HG03520 (cell line): ENCODE results near the gene ARHGAP30.
A peak's percentile ranks its signal among the peaks of the same experiment; 100 is the strongest.
"Not testable (repeated sequence)": the region's sequence is repeated elsewhere in the genome, so short reads cannot be mapped to it uniquely, and the experiment has no call there.

Source experiments
- ATAC-seq: cut with Tn5 transposase; IDR thresholded peaks from one replicate; pipeline ENCODE4 v1.9.1; 2021; ENCODE audit warnings: mild to moderate bottlenecking, moderate library complexity; ENCODE audit not compliant: unreplicated experiment

Gene ARHGAP30

DNA sequence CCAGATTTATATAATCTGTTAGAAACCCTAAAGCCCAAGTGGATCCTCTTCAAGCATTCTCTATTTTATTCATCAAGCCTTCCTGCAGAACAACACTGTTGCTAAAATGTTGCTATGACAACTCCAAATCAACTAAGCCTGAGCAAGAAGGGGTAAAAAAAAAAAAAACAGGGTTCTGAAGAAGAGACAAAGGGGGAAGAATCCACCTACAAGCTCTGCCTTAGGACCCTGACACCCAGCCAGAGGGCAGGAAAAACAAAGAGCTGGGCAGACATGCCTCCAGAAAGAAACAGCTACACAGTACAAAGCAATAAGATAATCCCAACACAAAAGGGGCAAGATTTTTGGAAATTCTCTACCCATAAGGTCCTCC is 25.2 kb downstream of the ARHGAP30 start:
- no peak for ATAC-seq

DNA sequence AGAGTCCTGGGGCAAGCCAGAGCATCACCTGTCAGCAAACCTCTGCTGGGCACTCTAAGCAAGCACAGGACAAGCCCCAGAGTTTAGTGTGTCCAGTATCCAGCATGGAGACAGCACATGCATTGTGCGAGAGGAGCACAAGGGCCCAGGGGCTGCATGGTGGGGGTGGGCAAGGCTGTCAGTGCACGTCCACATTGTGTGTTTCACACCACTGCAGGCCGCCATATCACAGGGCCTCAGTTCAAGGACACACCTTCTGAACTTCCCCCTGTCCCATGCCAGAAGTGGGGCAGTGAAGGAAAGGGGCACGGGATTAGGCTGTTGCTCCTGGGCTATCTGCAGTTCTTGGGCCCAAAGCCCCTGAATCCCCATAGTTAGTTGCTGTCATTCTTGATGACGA is 30.1 kb downstream of the ARHGAP30 start:
- ATAC-seq: no peak

DNA sequence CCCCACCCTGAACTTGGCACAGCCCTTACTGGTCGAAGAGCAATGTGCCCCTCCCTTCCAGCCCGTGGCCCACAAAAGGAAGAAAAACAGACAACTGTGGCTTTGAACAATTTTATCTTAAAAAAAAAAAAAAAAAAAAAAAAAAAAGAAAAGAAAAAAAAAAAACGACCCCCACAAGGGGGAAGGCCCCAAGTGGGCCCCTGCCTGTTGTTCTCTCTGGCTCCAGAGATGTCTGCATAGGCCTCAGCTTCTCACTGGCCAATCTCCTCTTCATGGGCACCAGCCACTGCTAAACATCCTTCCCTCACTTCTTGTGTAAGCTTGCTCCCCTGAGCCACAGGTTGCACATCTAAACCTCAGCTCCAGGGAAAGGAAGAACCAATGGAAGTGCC is 30.5 kb downstream of the ARHGAP30 start:
- ATAC-seq: no peak

DNA sequence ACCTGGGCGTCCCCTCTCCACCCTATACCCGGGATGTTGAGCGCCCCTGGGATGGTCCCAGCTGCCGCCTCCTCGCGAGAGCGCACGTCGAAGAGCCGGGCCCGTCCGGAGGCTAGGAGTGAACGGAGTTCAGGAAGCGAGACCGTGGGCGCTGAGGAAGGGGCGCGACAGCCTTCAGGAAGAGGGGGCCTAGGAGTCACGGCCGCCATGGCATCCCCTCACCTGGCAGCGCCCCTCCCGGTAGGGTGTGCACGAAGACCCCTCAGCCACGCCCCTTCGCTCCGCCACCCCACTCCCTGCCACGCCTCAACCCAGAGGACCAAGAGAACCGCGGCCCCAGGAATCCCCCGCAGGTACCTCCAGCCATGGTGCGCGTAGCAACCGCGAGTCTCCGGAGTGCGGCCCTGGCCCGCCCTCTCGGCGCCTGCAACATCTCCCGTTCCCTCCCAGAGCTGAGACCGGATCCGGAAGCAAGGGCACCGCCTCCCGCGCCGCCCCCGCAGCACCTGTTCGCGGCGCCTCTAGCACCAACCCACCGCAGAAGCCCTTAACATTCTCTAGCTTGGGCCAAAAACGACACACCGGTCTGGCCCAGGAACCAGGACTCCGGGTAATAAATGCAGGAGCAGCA is 31.1 kb downstream of the ARHGAP30 start, which contains the start of gene TSTD1:
TSS of gene TSTD1 (minus strand) at position 442 of the 631 bp plus-strand sequence. CDS start at position 367, 75 bp downstream.
- ATAC-seq: peak; percentile 53

DNA sequence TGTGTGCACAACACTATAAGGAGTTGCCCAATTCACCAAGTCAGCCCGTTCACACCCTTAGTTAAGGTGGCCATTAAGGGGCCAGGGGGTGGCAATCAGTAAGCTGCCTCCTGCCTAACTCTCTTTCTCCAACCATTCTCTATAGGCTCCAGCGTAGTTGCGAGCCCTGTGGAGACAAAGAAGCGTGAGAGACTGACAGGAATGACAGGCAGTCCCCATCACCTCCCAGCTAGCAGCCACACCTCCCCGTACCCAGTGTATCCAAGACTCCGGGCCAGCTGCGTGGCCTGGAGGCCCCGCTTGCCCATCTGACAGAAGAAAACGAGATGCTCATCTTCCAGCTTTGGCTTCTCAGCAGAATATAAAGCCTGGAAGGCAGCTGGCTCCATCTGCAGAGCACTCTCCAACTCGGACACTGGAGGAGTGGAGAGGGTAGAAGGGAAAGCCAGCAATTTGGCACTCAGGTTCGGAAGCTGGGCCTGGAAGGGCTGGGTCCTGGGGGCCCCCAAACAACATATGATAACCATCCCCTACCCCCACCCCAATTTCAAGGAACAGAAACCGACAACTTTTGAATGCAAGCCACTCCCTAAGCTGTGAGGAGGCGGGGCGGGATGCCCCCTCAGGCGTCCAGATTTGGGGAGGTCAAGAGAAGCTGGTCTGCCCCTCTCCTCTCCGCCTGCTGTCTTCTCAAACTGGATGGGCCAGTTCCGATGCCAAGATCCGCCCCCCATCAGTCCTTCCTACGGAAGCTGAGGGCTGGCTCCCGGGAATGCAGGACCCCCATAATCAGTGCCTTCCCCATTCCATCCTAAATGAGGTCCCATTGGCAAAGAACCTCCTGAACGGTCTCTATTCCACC is 31.8 kb downstream of the ARHGAP30 start:
- ATAC-seq: no peak

DNA sequence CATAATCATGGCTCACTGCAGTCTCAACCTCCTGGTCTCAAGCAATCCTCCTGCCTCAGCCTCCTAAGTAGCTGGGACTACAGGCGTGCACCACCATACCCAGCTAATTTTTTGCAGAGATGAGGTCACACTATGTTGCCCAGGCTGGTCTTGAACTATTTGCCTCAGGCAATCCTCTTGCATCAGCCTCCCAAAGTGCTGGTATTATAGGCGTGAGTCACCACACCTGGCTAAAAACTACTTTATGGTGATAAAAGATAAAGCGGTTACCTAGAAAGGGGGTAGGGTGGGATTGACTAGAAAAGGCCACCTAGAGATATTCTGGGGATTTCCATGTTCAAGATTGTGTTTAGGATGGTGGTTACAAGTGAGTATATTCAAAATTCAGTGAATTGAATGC is 35.9 kb downstream of the ARHGAP30 start:
- no peak for ATAC-seq

DNA sequence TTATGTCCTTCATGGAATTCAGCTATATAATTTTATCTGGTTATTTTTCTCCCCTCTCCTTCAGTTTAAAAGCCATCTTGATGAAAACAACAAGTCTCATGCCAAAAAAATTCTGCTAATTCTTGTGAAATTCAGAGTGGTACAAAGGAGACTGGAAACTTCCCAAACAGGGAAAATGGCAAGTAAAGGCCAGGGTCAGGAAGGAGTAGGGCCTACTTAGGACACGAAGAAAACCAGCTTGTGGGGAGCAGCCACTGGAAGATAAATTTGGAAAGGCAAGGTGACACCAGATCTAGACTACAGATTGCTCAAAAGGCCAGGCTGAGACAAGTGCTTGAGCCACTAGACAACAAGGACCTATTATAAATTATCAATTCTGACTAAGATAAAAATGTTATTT is 37.3 kb downstream of the ARHGAP30 start:
- ATAC-seq: no peak

DNA sequence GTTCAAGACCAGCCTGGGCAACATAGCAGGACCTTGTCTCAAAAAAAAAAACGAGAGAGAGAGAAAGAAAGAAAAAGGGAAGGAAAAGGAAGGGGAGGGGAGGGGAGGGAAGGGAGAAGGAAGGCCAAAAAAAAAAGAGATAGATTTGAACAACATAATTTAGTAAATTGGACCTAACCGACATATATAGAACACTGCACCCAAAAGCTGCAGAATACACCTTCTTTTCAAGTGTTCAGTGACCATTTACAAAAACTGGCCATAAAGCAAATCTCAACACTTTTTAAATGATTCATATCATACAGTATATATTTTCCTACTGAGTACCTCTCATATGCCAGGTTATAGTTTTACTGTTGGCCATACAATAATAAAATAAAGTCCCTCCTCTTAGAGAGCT is 37.8 kb downstream of the ARHGAP30 start:
- no peak for ATAC-seq

DNA sequence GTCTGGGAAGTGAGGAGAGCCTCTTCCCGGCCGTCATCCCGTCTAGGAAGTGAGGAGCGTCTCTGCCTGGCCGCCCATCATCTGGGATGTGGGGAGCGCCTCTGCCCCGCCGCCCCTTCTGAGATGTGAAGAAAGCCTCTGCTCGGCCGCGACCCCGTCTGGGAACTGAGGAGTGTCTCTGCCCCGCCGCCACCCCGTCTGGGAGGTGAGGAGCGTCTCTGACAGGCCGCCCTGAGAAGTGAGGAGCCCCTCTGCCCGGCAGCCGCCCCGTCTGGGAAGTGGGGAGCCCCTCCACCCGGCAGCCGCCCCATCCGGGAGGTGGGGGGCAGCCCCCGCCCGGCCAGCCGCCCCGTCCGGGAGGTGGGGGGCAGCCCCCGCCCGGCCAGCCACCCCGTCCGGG is 40.2 kb downstream of the ARHGAP30 start:
- not testable (repeated sequence) for ATAC-seq

DNA sequence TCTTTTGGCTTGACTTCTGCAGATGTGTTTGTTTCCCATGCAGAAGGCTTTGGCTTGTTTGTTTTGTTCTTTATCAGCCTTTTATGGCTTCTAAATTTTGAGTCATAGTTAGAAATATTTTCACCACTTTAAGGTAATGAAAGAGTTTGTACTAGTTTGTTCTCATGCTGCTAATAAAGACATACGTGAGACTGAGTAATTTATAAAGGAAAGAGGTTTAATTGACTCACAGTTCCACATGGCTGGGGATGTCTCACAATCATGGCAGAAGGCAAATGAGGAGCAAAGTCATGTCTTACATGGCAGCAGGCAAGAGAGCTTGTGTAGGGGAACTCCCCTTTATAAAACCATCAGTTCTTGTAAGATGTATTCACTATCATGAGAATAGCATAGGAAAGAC is 42.7 kb downstream of the ARHGAP30 start:
- ATAC-seq: not testable (repeated sequence)

DNA sequence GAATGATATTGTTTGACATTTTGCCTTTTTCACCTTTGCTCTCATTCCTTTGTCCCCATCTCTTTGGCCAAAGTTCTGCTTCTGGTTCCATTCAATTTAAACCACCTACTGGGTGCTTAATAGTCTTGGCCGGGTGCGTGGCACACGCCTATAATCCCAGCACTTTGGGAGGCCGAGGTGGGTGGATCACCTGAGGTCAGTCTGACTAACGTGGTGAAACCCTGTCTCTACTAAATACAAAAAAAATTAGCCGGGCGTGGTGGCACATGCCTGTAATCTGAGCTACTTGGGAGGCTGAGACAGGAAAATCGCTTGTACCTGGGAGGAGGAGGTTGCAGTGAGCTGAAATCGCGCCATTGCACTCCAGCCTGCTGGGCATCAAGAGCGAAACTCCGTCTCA is 47.3 kb downstream of the ARHGAP30 start:
- not testable (repeated sequence) for ATAC-seq

DNA sequence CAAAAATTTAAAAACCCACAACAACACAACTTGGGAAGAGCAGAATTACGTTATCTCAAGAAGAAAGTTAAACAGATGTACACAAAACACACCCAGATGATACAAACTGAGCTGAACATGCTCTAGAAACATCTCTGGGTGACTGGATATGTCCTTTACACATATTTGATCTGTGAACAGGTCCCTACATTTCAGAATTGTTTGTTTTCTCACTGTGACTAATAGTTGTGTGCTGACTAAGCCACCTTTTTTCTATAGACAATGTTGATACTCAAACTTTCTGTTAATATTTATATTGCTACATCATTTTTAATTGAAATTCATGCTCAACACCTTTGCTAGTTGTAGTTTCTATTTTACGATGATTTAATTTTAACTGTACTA is 47.7 kb downstream of the ARHGAP30 start:
- ATAC-seq: no peak

DNA sequence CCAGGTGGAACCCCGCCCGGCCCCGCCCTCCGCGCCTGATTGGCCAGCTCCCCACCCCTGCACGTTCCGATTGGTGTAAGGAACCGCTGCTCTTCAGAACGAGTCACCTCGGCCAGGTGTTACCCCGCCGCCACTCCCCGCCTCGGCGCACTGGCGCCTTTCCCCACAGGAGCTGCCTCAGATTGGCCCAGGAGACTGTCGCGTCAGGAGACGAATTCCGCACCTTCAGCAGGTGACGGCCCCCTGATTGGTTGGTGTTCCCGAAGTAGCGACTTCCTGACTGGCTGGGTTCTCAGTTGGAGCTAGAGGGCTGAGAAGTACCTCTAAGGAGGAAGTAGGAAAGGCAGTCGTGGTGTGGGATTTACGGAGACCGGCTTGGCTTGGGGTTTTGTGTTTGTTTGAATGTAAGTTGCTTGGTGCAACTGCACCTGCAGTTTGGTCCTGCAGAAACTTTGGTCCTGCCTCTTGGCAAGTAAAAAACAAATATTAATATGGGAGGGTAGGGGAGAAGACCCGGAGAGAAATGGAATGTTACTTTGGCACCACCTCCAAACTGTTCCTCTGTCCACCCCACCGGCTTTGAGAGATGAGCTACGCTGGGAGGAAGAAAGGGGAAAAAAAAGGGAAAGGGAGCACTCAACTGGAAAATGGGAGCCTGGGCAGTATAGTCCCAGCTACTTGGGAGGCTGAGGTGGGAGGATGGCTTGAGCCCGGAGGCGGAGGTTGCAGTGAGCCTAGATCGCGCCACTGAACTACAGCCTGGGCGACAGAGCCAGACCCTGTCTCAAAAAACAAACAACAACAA is 48.3 kb downstream of the ARHGAP30 start:
- peak; percentile 86 for ATAC-seq

DNA sequence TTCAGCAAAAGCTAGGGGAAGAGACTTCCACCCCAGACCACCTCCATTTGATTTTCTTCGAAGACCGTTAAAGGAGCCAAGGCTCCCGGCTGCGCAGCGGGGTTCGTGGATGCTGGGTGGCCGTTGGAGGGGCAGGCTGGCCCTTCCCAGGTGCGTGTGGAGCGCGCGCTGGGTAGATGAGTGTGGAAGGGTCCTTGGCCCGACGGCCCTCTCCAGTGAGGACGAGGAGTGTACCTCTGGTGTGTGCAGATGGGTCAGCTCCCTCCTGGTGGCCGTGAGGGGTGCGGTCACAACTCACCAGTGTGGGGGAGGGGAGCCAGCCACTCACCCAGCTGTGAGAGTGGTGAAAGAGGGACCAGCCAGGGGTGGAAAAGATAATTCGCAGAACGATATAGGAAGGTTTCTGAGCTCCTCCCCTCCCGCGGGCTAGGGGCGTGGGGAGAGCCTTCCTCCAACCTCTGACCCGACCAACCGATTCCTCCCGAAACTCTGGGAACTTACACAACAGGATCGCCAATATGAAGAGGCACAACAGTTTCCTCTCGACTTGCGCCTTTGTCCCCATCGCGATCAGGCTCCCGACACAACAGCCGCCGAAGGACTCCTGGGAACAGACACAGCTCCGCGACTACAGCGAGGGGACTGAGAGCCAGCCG is 49.1 kb downstream of the ARHGAP30 start, which contains the start of gene F11R:
TSS of gene F11R (minus strand) at position 644 of the 656 bp plus-strand sequence. CDS start at position 565, 79 bp downstream.
- peak; percentile 21 for ATAC-seq

DNA sequence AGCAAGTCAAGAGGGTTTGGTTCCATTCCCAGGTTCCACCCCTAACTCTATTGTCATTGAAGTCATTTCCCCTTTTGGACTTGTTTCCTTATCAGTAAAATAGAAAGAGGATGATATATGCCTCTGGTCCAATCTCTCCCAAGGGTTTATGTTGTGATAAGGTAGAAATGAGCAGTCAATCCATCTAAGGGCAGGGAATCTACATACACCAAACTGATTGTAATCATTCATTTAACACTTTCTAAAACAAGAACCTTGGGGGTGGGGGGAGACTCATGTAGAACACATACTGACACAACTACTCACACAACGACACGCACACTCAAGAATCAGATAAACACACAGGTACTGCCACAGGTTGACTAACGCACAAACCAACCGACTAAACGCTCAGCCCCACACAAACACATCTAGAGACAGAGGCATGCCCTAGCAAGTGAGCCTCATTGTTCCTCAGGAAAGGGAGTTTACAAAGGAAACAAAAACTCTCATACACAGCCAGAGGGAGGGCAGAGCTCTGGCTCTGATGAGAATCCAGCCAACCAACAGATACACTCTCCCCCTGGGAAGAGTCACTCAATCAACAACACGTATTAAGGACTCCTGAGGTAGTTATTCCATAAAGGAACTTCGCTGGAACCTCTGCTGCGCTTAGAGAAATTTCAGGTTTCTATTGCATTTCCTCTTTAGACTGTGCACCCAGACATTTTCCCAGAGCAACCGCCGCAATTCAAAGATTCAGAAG is 49.8 kb downstream of the ARHGAP30 start:
- ATAC-seq: no peak

DNA sequence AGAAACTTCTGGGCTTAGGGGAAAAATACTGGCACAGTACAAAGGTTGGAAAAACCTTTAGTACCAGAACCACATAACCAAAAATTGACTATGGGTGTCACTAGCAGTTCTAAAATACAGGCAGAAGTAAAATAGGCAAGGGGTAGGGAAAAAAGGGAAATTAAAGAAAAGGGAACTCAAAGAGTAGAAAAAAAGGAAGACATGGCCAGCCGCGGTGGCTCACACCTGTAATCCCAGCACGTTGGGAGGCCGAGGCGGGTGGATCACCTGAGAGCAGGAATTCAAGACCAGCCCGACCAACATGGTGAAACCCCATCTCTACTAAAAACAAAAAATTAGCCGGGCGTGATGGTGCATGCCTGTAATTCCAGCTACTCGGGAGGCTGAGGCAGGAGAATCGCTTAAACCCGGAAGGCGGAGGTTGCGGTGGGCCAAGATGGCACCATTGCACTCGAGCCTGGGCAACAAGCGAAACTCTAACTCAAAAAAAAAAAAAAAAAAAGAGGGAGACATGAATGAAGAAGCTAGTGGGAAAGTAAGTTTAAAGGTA is 50.5 kb downstream of the ARHGAP30 start:
- not testable (repeated sequence) for ATAC-seq

DNA sequence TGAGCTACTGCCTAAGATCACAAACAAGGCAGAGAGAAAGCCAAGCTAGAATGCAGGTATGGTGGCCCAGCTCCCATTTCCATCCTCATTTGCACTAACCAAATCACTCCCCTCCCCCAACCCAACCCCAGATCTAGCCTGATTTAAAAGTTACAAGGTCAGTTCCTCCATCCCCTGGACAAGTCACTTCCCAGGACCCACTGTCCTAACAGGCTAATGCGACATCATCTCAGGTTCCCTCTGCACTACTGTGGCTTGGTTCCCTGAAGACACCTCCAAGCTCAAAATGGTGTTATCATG is 51.1 kb downstream of the ARHGAP30 start:
- no peak for ATAC-seq

DNA sequence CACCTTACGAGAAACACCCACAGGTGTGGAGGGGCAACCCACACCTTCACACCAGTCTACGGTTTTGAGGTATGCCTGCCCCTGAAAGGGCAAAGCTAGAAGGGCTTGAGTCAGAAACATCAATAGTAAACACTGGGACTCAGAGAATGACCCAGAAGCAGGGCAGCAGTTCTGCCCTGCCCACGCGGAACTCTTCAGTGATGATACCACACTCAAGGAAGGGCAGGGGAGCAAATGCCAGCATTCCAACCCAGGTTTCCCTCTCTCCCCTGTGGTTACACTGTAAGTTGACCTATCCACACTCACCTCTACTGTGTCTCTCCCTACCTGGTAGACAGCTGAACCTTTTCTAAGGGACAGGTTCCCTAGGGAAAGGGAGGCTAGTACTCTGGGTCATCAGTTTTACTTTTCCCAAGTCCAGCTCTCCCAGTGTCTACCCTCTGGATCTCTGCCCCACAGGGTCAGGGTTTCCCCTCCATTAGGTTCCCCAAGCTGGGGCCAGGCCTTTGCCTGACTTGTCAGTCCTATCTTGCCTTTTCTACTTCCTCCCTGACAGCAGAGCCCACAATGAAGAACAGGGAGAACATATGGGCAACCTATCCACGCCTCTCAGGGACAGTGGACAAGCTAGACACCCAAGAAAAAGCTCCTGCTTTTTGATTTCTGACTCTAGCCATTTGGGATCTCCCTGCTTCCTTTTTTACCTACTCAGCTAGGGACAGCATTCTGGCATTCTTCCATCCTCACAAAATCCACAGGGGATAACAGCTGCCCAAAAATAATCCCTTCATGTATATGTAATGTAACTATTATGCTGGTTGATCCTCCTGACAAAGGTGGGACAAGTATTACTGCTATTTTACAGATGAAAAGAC is 51.7 kb downstream of the ARHGAP30 start:
- ATAC-seq: no peak

DNA sequence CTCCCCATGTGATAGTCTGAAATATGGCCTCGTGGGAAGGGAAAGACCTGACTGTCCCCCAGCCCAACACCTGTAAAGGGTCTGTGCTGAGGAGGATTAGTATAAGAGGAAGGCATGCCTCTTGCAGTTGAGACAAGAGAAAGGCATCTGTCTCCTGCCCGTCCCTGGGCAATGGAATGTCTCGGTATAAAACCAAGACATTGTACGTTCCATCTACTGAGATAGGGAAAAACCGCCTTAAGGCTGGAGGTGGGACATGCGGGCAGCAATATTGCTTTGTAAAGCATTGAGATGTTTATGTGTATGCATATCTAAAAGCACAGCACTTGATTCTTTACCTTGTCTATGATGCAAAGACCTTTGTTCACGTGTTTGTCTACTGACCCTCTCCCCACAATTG is 52.5 kb downstream of the ARHGAP30 start:
- not testable (repeated sequence) for ATAC-seq
